K562 (cell line): ENCODE measurements around the gene SOX2. TPM values are rescaled to one million over a fixed set of nuclear protein-coding genes. Genes with fewer than 3 reads are reported as not detected.

Experiments
- ATAC-seq: fragments of 200-7000 bp; cut with Tn5 transposase; 3 replicates; pipeline ENCODE4 v1.9.1; 2020; ENCODE audit warnings: moderate library complexity
- BruUV-seq: library from RNA; stranded (reverse); fragments of 400-500 nt; replicated peaks from 2 replicates; lab custom pipeline; 2021; lab: Mats Ljungman, UMichigan
- CTCF ChIA-PET: fragments of 300-600 bp; formaldehyde crosslinking; extraction: SDS; loops from one replicate; lab custom pipeline; 2021; ENCODE audit warnings: low intra/inter-chr PET ratio; lab: Yijun Ruan, JAX
- POLR2A ChIA-PET: fragments of 300-600, 350-650 bp; sonication (Branson Sonifier 250); formaldehyde crosslinking; extraction: SDS; loops from one replicate; lab custom pipeline; 2021; ENCODE audit warnings: antibody characterized with exemption, inconsistent platforms; lab: Yijun Ruan, JAX
- DNase-seq, 4 experiments: peaks; one replicate each; pipeline versions ENCODE4 v3.0.0 to v3.0.0-alpha.2; 2011 to 2018; ENCODE audit warnings: low spot score in 3 of 4, mixed read lengths in 3 of 4; ENCODE audit errors: extremely low read depth in 1 of 4
- FAIRE-seq: peaks from 2 replicates; lab custom pipeline; 2011; peaks lifted over from hg19 to GRCh38; lab: Jason Lieb, UNC
- H2AFZ ChIP-seq: 2 replicates; pipeline ENCODE4 v1.6.0; 2011; ENCODE audit warnings: low read depth, low read length, control low read depth, inconsistent platforms
- H3K27ac ChIP-seq: fragments of 200-600 bp; 3 replicates; pipeline ENCODE4 v1.8.0; 2011; ENCODE audit warnings: low read depth, mild to moderate bottlenecking, control low read depth, inconsistent platforms, low read length, moderate library complexity, mixed read lengths; ENCODE audit errors: extremely low read depth
- H3K27me3 ChIP-seq, 2 experiments: fragments of 300-600 bp in 1 of 2; 2 replicates in 1 of 2; 3 replicates in 1 of 2; pipeline versions ENCODE4 v1.6.0 to v1.8.0; 2011; ENCODE audit warnings: inconsistent platforms in 2 of 2, low read length in 2 of 2, mild to moderate bottlenecking in 1 of 2, mixed read lengths in 1 of 2, moderate library complexity in 1 of 2; ENCODE audit not compliant: control insufficient read depth in 2 of 2, insufficient read depth in 2 of 2
- H3K36me3 ChIP-seq: fragments of 300-600 bp; 3 replicates; pipeline ENCODE4 v1.8.0; 2011; ENCODE audit warnings: mild to moderate bottlenecking, low read length, inconsistent platforms; ENCODE audit not compliant: control insufficient read depth, insufficient read depth
- H3K4me1 ChIP-seq, 2 experiments: fragments of 200-600 bp in 1 of 2; replicated peaks in 1 of 2; 2 replicates in 1 of 2; 3 replicates in 1 of 2; pipeline versions ENCODE4 v1.5.1 to v1.8.0; 2011; ENCODE audit warnings: inconsistent platforms in 2 of 2, low read length in 2 of 2, mild to moderate bottlenecking in 1 of 2, mixed read lengths in 1 of 2, moderate library complexity in 1 of 2; ENCODE audit not compliant: control insufficient read depth in 2 of 2, insufficient read depth in 2 of 2
- H3K4me2 ChIP-seq: 2 replicates; pipeline ENCODE4 v1.6.1; 2011; ENCODE audit warnings: low read length, control low read depth, inconsistent platforms, mixed read lengths; ENCODE audit not compliant: insufficient read depth
- H3K4me3 ChIP-seq: fragments of 200-600 bp; sonication (generic), shearing (Covaris generic); 2 replicates; pipeline ENCODE4 v1.5.1; 2016; ENCODE audit warnings: control low read depth, inconsistent platforms
- H3K79me2 ChIP-seq: fragments of 200-600 bp; 3 replicates; pipeline ENCODE4 v1.8.0; 2011; ENCODE audit warnings: low read length, inconsistent platforms; ENCODE audit not compliant: control insufficient read depth, insufficient read depth
- H3K9ac ChIP-seq, 2 experiments: 2 replicates each; pipeline versions ENCODE4 v1.6.0 to v1.6.1; 2011; ENCODE audit warnings: low read depth in 2 of 2, low read length in 2 of 2, control low read depth in 1 of 2, inconsistent platforms in 1 of 2, mild to moderate bottlenecking in 1 of 2, mixed read lengths in 1 of 2; ENCODE audit not compliant: insufficient read depth in 1 of 2
- H3K9me1 ChIP-seq: one replicate; pipeline ENCODE4 v1.6.0; 2011; ENCODE audit warnings: inconsistent platforms, mild to moderate bottlenecking, low read length, moderate library complexity; ENCODE audit not compliant: control insufficient read depth, insufficient read depth
- H3K9me3 ChIP-seq: replicated peaks from 2 replicates; pipeline ENCODE4 v1.5.1; 2011; ENCODE audit warnings: low read depth, low read length, inconsistent platforms; ENCODE audit not compliant: control insufficient read depth, insufficient read depth
- H4K20me1 ChIP-seq: replicated peaks from 2 replicates; pipeline ENCODE4 v1.6.1; 2011; ENCODE audit warnings: low read length, inconsistent platforms, mixed read lengths; ENCODE audit not compliant: control insufficient read depth, insufficient read depth
- ATF6 ChIP-seq: sonication (generic); formaldehyde crosslinking; IDR thresholded peaks from 2 replicates; pipeline ENCODE4 v1.4.0; 2020; ENCODE audit warnings: mild to moderate bottlenecking, missing genetic modification reagents
- CBX5 ChIP-seq: IDR thresholded peaks from 2 replicates; pipeline ENCODE4 v1.6.1; 2014; ENCODE audit warnings: low read depth, borderline replicate concordance
- HDAC1 ChIP-seq, 2 experiments: fragments of 450-650 bp; IDR thresholded peaks; 2 replicates each; pipeline ENCODE4 v1.6.1; 2016 to 2017; ENCODE audit warnings: inconsistent platforms in 1 of 2, mild to moderate bottlenecking in 1 of 2, moderate library complexity in 1 of 2
- JUND ChIP-seq, 2 experiments: IDR thresholded peaks; 2 replicates in 1 of 2; 3 replicates in 1 of 2; pipeline ENCODE4 v1.6.1; 2011; ENCODE audit warnings: borderline replicate concordance in 2 of 2, low read depth in 2 of 2, low read length in 2 of 2, improper control_type of control experiment in 1 of 2, missing biosample characterization in 1 of 2, missing genetic modification characterization in 1 of 2, missing genetic modification reagents in 1 of 2
- RBM39 ChIP-seq: fragments of 200-400 bp; formaldehyde crosslinking; optimal IDR thresholded peaks from 2 replicates; pipeline ENCODE3; 2018; ENCODE audit warnings: low read depth, low read length
- ZMIZ1 ChIP-seq, 2 experiments: fragments of 150-350 bp in 1 of 2; IDR thresholded peaks; 2 replicates each; pipeline ENCODE4 v1.6.1; 2012 to 2016; ENCODE audit warnings: low read depth in 2 of 2, low read length in 2 of 2, mild to moderate bottlenecking in 1 of 2, moderate library complexity in 1 of 2
- WGBS: fragments of 100-300 bp; shearing (Covaris generic); methylation state at CpG from one replicate; pipeline ENCODE4 v1.1.6; 2016; ENCODE audit warnings: low coverage, mixed read lengths; ENCODE audit not compliant: insufficient coverage; ENCODE audit errors: missing lambda C conversion rate; 5-methylcytosine and 5-hydroxymethylcytosine counted together
- in situ Hi-C: fragments of 300-500 bp; cut with MboI; formaldehyde crosslinking; loops from 4 replicates; pipeline ENCODE4 v1.15.0; 2018; ENCODE audit warnings: inconsistent platforms, mixed read lengths
- intact Hi-C: fragments of 100-400 bp; cut with micrococcal nuclease; formaldehyde crosslinking; loops from 2 replicates; pipeline ENCODE4 v1.14.2; 2022
- polyA plus RNA-seq, 8 experiments: library from polyadenylated mRNA; depleted of rRNA in 4 of 8; stranded (reverse) in 5 of 8; unstranded in 3 of 8; fragments of >200 nt; fragmentation: Nextera tagmentation in 2 of 8; fragmentation: Illumina TruSeq in 1 of 8; extraction: Ambion mirVana in 2 of 8; extraction: Trizol in 1 of 8; gene quantifications; 2 replicates each; pipeline versions ENCODE4 v1.2.1 to v1.2.3, GENCODE V29; 2011 to 2014; ENCODE audit warnings: inconsistent platforms in 1 of 8, missing spikeins in 1 of 8
- total RNA-seq, 7 experiments: library from RNA; depleted of rRNA in 6 of 7; stranded (reverse); fragments of >200 nt in 6 of 7; fragmentation: Illumina TruSeq in 2 of 7; extraction: Trizol in 2 of 7; gene quantifications; 2 replicates each; pipeline versions ENCODE4 v1.2.1 to v1.2.3, GENCODE V29; 2011 to 2021; ENCODE audit warnings: low replicate concordance in 1 of 7
- TF ChIP-seq, protein P1 (sequence below): fragments of 450-650 bp; IDR thresholded peaks from 2 replicates; pipeline ENCODE4 v1.6.1; 2016

Gene SOX2
- total and polyA plus RNA-seq, 9 of the 15 experiments (the other 6 are each of a cell fraction or from before 2014, with no cell fraction given) = 0.07 TPM; not detected in 8

DNA sequence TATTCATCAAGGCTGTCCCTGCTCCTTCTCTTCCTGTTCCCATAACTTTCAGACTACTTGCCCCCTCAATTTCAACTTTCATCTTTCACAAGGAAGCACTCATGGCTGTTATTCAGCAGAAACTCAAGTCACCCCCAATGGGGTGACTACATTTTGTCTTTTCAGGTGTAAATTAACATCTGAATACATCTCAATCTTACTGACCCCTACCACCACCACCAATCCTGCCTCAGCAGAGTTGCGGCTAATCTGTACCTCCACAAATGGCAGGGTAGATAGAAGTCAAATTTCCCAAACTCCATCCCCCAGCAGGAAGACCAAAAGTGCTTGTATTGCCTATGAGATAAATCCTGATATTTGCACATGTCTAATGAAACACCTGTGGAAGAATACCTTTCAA lies 19.2 kb downstream of the SOX2 start:
- FAIRE-seq = no peak
- 0% methylated on average over 1 of the region's 1 CpG for WGBS

More for the DNA sequence above, 19.2 kb downstream of the SOX2 start:
- intact Hi-C loops = no loop called here
- Histone ChIP-seq H3K9ac (no peak overlapping the region), H3K36me3 (no peaks in the 10 kb centered on the region), H2AFZ (no peak overlapping the region), H3K4me2 (no peak overlapping the region), H3K9me1 (no peaks in the 10 kb centered on the region), H3K27me3 (peaks cover 5 to 27% of the 10 kb centered on the region in 2 experiments; a peak in 3 of 5 replicates), H4K20me1 (no peaks in the 10 kb centered on the region; the same call in 1 of the 2 replicates), H3K4me3 (no peak overlapping the region), H3K79me2 (no peaks in the 10 kb centered on the region), H3K27ac (no peak overlapping the region), H3K4me1 (peaks cover 0 to 4% of the 10 kb centered on the region in 2 experiments; a peak in 2 of 5 replicates), H3K9me3 (no peaks in the 10 kb centered on the region)
- BruUV-seq = no TSS peak
- TF ChIP-seq ZMIZ1 (IDR thresholded peaks at IDR 0.05; ENCODE audit: low read depth in 2 of 2, low read length in 2 of 2) (no peak), JUND (IDR thresholded peaks at IDR 0.05; ENCODE audit: borderline replicate concordance, low read depth, low read length) (no peak), JUND (tag; IDR thresholded peaks at IDR 0.05; ENCODE audit: borderline replicate concordance, low read depth, low read length) (no peak), CBX5 (no peak), HDAC1 (IDR thresholded peaks at IDR 0.05) (no peak), ATF6 (CRISPR knock-in tag) (no peak), RBM39 (no peak)
- TF ChIP-seq, protein P1, sequence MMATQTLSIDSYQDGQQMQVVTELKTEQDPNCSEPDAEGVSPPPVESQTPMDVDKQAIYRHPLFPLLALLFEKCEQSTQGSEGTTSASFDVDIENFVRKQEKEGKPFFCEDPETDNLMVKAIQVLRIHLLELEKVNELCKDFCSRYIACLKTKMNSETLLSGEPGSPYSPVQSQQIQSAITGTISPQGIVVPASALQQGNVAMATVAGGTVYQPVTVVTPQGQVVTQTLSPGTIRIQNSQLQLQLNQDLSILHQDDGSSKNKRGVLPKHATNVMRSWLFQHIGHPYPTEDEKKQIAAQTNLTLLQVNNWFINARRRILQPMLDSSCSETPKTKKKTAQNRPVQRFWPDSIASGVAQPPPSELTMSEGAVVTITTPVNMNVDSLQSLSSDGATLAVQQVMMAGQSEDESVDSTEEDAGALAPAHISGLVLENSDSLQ = no peak
- DNase-seq (no peak), ATAC-seq (no peak)
- in situ Hi-C loops = no loop called here
- CTCF ChIA-PET = no interaction called here
- POLR2A ChIA-PET = no interaction called here
